Large intestine (tissue), 3 donors: Measurements from ENCODE around the gene UST. TPM values are rescaled to one million over a fixed set of nuclear protein-coding genes. Genes with fewer than 3 reads are reported as not detected.
"Not testable (repeated sequence)": the region's sequence is repeated elsewhere in the genome, so short reads cannot be mapped to it uniquely, and the experiment has no call there.

Source experiments
- DNase-seq, 2 donors: peaks; one replicate each; pipeline versions ENCODE4 v3.0.0 to v3.0.0-alpha.2; 2013
- H3K27ac ChIP-seq: one replicate; pipeline ENCODE4 v1.5.1; 2013; ENCODE audit warnings: low read length
- H3K27me3 ChIP-seq: 2 replicates; pipeline ENCODE4 v1.6.1; 2013; ENCODE audit warnings: low read length; ENCODE audit not compliant: control insufficient read depth, insufficient read depth
- H3K36me3 ChIP-seq: 2 replicates; pipeline ENCODE4 v1.6.1; 2013; ENCODE audit warnings: low read length; ENCODE audit not compliant: control insufficient read depth, insufficient read depth
- H3K4me1 ChIP-seq: one replicate; pipeline ENCODE4 v1.6.1; 2013; ENCODE audit warnings: low read length; ENCODE audit not compliant: control insufficient read depth, insufficient read depth
- H3K4me3 ChIP-seq: one replicate; pipeline ENCODE4 v1.5.1; 2013; ENCODE audit warnings: low read length
- H3K9me3 ChIP-seq: one replicate; pipeline ENCODE4 v1.6.1; 2013; ENCODE audit warnings: mild to moderate bottlenecking, low read depth, low read length, moderate library complexity; ENCODE audit not compliant: control insufficient read depth
- WGBS: methylation state at CpG from one replicate; pipeline ENCODE4 v1.1.5; 2013; ENCODE audit warnings: low lambda C conversion rate; ENCODE audit not compliant: insufficient coverage; 5-methylcytosine and 5-hydroxymethylcytosine counted together
- polyA plus RNA-seq: library from polyadenylated mRNA; unstranded; fragments of 120-200 nt; gene quantifications from one replicate; pipeline ENCODE4 v1.2.1, GENCODE V29; 2013

The UST gene
- polyA plus RNA-seq, 1 donor = 2.9 TPM

- Histone ChIP-seq H3K27ac (no peak overlapping the region), H3K4me1 (no peaks in the 10 kb centered on the region), H3K27me3 (no peaks in the 10 kb centered on the region), H3K4me3 (no peak overlapping the region), H3K9me3 (peaks cover 9% of the 10 kb centered on the region), H3K36me3 (no peaks in the 10 kb centered on the region)
- DNase-seq = no peak
- no CpG with 5 or more reads among the region's 7 CpGs for WGBS
These were observed 256.7 kb downstream of the UST start for GRCh38 chr6:149003560-149003959.

GRCh38 chr6:149004664-149005063 lies 257.8 kb downstream of the UST start:
- Histone ChIP-seq H3K4me3 (no peak overlapping the region), H3K27ac (no peak overlapping the region), H3K4me1 (no peaks in the 10 kb centered on the region), H3K27me3 (no peaks in the 10 kb centered on the region), H3K9me3 (peaks cover 9% of the 10 kb centered on the region), H3K36me3 (no peaks in the 10 kb centered on the region)
- no CpG with 5 or more reads among the region's 4 CpGs for WGBS
- DNase-seq = no peak

DNA sequence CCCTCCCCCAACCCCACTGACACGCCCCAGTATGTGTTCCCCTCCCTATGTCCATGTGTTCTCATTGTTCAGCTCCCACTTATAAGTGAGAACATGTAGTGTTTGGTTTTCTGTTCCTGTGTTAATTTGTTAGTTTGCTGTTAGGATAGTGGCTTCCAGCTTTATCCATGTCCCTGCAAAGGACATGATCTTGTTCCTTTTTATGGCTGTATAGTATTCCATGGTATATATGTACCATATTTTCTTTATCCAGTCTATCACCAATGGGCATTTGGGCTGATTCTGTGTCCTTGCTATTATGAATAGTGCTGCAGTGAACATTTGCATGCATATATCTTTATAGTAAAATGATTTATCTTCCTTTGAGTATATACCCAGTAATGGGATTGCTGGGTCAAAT lies 259.4 kb downstream of the UST start:
- not testable (repeated sequence) for H3K9me3 ChIP-seq, H3K36me3 ChIP-seq, H3K4me1 ChIP-seq, H3K27ac ChIP-seq, H3K27me3 ChIP-seq, DNase-seq, H3K4me3 ChIP-seq
- WGBS = no CpG with 5 or more reads among the region's 1 CpG

- Histone ChIP-seq H3K4me3 (no peak overlapping the region), H3K4me1 (no peaks in the 10 kb centered on the region), H3K36me3 (no peaks in the 10 kb centered on the region), H3K9me3 (peaks cover 2% of the 10 kb centered on the region), H3K27me3 (no peaks in the 10 kb centered on the region), H3K27ac (no peak overlapping the region)
- WGBS = 100% methylated on average over 2 of the region's 3 CpGs
- no peak for DNase-seq
These were observed 259.8 kb downstream of the UST start for GRCh38 chr6:149006671-149007070.

DNA sequence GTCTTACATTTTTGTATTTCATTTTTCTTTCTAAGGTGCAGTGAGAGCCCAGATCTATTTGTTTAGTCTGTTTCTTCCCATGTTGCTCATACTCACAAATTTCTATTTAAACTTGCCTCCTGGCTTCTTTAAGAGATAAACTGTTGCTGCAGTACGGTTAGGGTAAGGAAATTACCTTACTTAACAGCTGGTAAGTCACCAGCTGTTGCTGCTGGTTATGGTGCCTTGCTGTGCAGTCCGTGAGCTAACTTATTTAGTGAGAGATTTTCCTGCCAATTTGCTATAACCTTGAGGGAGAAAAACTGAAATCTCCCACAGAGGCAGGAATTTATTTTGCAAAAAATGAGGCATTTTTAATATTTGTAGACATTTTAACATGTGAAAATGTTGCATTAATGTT lies 261.0 kb downstream of the UST start:
- H3K27ac ChIP-seq = no peak overlapping the region
- no peak overlapping the region for H3K4me3 ChIP-seq
- H3K27me3 ChIP-seq = no peaks in the 10 kb centered on the region
- WGBS = 80% methylated on average over 1 of the region's 2 CpGs
- no peak for DNase-seq
- no peaks in the 10 kb centered on the region for H3K4me1 ChIP-seq
- H3K9me3 ChIP-seq = no peaks in the 10 kb centered on the region
- no peaks in the 10 kb centered on the region for H3K36me3 ChIP-seq

GRCh38 chr6:149008741-149009140 lies 261.9 kb downstream of the UST start:
- Histone ChIP-seq H3K9me3 (no peaks in the 10 kb centered on the region), H3K27me3 (no peaks in the 10 kb centered on the region), H3K27ac (no peak overlapping the region), H3K4me1 (no peaks in the 10 kb centered on the region), H3K4me3 (no peak overlapping the region), H3K36me3 (no peaks in the 10 kb centered on the region)
- no peak for DNase-seq
- WGBS = 100% methylated on average over 1 of the region's 2 CpGs

DNA sequence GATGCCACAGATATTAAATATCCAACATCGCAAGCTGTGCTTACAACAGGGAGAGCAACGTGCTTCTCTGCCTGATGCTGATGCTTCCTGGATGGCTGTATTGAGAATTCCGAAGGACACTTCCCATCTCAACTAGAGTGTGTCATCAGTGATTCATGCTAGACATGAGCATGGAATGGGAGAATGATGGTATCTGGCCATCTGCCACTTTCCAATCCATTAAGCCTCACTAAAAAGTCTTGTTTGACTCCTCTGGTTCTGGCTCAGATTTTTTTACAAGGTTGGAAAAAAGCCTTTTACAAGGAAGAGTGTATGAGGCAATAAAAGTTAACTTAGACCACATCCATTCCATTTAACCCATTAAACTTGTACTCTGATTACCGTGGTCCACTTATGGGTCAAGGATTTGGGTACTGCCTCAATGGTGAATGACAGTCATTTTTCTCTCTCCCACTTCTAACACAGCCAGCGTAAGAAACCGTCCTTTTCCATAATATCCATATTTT lies 265.3 kb downstream of the UST start:
- DNase-seq = no peak
- WGBS = no CpG with 5 or more reads among the region's 6 CpGs
- Histone ChIP-seq H3K27ac (no peak overlapping the region), H3K36me3 (no peaks in the 10 kb centered on the region), H3K4me1 (no peaks in the 10 kb centered on the region), H3K4me3 (no peak overlapping the region), H3K27me3 (no peaks in the 10 kb centered on the region), H3K9me3 (no peaks in the 10 kb centered on the region)

- H3K27me3 ChIP-seq = no peaks in the 10 kb centered on the region
- no peaks in the 10 kb centered on the region for H3K36me3 ChIP-seq
- no peaks in the 10 kb centered on the region for H3K4me1 ChIP-seq
- 88% methylated on average over 1 of the region's 6 CpGs for WGBS
- H3K9me3 ChIP-seq = no peaks in the 10 kb centered on the region
- H3K4me3 ChIP-seq = no peak overlapping the region
- H3K27ac ChIP-seq = no peak overlapping the region
- no peak for DNase-seq
These were observed 266.9 kb downstream of the UST start for GRCh38 chr6:149013586-149014344.

- H3K27ac ChIP-seq = no peak overlapping the region
- 69% methylated on average over 4 of the region's 7 CpGs for WGBS
- no peaks in the 10 kb centered on the region for H3K27me3 ChIP-seq
- no peaks in the 10 kb centered on the region for H3K9me3 ChIP-seq
- H3K4me1 ChIP-seq = no peaks in the 10 kb centered on the region
- H3K36me3 ChIP-seq = no peaks in the 10 kb centered on the region
- DNase-seq = no peak
- H3K4me3 ChIP-seq = no peak overlapping the region
These were observed 268.1 kb downstream of the UST start for GRCh38 chr6:149014631-149015534.

GRCh38 chr6:149015535-149016525 lies 269.0 kb downstream of the UST start:
- WGBS = 85% methylated on average over 2 of the region's 9 CpGs
- Histone ChIP-seq H3K9me3 (no peaks in the 10 kb centered on the region), H3K27me3 (no peaks in the 10 kb centered on the region), H3K27ac (no peak overlapping the region), H3K4me3 (no peak overlapping the region), H3K4me1 (no peaks in the 10 kb centered on the region), H3K36me3 (no peaks in the 10 kb centered on the region)
- DNase-seq = no peak
